Measurements from ENCODE around the gene EPHA1.

EPHA1 gene

DNA sequence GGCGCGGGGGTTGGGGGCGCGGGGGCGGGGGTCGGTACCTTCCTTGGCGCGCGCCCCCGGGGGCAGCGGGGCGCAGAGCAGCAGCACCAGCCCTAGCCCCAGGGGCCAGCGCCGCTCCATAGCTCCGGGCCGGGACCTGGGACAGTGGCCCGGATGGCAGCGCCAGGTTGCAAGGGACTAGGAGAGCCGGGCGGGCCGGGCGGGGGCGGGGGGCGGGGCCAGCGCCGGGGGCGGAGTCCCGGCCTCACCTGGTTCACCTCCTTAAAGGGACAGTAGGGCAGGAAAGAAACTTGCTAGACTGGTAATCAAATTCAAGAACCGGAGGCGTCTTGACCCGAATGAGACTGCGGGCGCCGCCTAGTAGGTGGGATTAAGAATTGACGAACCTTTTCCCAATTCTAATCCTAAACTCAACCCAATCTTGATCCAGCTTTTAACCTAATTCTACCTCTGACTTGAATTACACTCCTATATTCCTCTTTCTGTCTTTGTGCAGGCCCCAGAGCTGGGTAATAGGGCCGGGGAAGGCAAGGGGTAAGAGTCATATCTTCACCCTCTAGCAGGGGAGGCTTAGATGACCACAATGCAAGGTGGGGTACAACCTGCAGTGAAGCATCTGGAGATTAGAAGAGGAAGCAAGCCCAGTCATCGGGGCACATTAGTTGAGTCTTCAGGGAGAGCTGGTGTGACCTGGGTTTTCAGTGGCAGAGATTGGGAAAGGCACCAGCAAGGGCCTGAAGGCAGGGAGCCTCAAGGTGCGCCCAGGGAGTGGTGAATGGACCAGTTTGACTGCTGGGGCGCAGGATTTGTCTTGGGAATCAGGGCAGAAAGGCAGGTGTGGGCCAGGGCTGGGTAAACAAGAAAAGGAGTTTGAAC, at the start of gene EPHA1:
Gene EPHA1 (minus strand): TSS at position 171 of the 876 bp plus-strand sequence. CDS start 51 bp downstream, at position 120.
- H3K4me3 ChIP-seq (ENCODE audit: low read depth, low read length), result peak within 1 kb of the TSS; percentile 83

- no peak overlapping the region for H3K4me3 ChIP-seq (ENCODE audit: low read depth, low read length)
Measured at GRCh38 chr7:143458263-143458662, 49.6 kb upstream of the EPHA1 start.

- H3K4me3 ChIP-seq (ENCODE audit: low read depth, low read length), result no peak overlapping the region
Measured at GRCh38 chr7:143456992-143457793, 48.5 kb upstream of the EPHA1 start.

DNA sequence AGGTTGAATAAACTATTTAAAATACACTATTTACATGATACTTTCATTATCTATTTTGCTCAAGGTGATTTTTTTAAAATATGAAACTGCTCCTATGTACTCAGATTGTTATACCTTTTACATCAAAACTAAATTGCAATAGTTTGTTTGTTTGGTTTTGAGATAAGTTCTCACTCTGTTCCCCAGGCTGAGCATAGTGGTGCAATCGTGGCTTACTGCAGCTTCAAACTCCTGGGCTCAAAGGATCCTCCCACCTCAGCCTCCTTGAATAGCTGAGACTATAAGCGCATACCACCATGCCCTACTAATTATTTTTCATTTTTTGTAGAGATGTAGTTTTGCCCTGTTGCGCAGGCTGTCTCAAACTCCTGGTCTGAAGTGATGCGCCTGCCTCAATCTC, 47.3 kb upstream of the EPHA1 start:
- no peak overlapping the region for H3K4me3 ChIP-seq (ENCODE audit: low read depth, low read length)

GRCh38 chr7:143455491-143455890, 46.8 kb upstream of the EPHA1 start:
- no peak overlapping the region for H3K4me3 ChIP-seq (ENCODE audit: low read depth, low read length)

- H3K4me3 ChIP-seq (ENCODE audit: low read depth, low read length), result no peak overlapping the region
Measured at GRCh38 chr7:143454091-143454680, 45.5 kb upstream of the EPHA1 start.

- no peak overlapping the region for H3K4me3 ChIP-seq (ENCODE audit: low read depth, low read length)
Measured at GRCh38 chr7:143452495-143452894, 43.8 kb upstream of the EPHA1 start.

DNA sequence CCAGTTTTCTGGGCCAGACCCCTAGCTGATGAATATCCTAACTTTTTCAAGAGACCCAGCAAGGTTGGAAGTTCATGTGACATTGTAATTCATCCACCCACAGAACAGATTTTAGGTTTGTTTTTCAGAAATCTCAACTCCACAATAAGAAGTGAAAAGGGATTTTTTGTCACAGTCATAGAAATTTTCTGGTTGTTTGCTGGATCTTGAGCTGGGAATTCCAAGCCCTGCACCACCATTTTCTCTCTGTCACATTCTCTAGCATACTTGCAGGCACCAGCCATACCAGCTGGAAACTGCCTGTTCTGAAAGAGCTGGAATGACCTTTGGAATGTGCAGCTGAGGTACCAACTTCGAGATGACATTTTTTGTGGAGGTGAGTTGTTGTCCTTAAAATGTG, 43.1 kb upstream of the EPHA1 start:
- H3K4me3 ChIP-seq (ENCODE audit: low read depth, low read length), result no peak overlapping the region

GRCh38 chr7:143451122-143451521, 42.5 kb upstream of the EPHA1 start:
- H3K4me3 ChIP-seq (ENCODE audit: low read depth, low read length), result no peak overlapping the region

GRCh38 chr7:143449793-143450192, 41.1 kb upstream of the EPHA1 start:
- no peak overlapping the region for H3K4me3 ChIP-seq (ENCODE audit: low read depth, low read length)

DNA sequence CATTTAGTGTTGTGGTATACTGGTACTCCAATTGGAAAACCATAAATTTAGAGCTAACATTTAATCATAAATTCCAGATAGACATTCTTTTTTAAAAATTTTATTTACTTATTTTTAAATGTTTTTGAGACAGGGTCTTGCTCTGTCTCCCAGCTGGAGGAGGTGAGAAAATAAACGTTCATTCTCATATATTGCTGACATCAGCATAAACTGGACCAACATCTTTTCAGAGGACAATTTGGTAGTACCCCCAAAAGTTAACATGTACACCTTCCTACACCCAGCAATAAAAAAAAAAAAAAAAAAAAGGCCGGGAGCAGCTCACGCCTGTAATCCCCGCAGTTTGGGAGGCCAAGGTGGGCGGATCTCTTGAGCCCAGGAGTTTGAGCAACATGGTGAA, 39.8 kb upstream of the EPHA1 start:
- H3K4me3 ChIP-seq (ENCODE audit: low read depth, low read length), result no peak overlapping the region

GRCh38 chr7:143447466-143447865, 38.8 kb upstream of the EPHA1 start:
- no peak overlapping the region for H3K4me3 ChIP-seq (ENCODE audit: low read depth, low read length)

DNA sequence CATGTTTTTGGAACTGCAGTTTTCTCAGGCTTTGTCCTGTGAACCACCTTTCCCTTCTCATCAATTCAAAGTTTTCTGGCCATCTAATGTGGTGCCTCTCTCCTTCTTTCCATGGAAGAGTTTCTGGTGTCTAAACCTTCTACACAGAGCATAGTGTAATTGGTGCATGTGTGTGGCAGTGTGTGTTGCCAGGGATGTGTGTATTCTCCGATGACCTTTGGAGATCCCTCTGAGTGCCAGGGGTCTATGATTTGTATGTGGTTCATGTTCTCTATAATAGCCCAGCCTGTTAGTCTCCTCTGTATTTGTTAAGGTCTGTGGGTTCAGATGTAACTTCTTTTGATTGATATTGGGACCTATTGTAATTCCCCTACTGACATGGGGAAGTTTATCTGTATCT, 36.1 kb upstream of the EPHA1 start:
- H3K4me3 ChIP-seq (ENCODE audit: low read depth, low read length), result no peak overlapping the region

DNA sequence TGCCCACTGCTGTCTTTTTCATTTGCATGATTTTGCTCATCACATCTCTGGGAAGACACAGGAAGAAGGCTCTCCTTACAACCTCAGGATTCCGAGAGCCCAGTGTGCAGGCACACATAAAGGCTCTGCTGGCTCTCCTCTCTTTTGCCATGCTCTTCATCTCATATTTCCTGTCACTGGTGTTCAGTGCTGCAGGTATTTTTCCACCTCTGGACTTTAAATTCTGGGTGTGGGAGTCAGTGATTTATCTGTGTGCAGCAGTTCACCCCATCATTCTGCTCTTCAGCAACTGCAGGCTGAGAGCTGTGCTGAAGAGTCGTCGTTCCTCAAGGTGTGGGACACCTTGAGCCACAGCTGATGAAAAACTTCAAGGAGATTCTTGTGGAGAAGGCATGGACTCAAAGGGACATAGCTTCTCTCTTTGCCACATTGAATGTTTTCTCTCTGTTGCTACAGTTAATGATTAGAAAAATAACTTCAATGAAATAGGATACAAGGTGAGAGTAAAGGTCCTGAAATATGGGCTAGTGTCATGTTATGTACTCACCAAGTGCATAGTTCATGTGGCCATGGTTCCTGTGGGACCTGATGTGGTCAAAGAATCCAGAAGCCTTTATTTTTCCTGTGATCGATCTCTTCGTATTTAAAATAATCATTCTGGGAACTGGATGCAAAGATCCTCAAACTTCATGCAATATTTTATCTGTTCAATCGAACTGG, 35.6 kb upstream of the EPHA1 start:
- H3K4me3 ChIP-seq (ENCODE audit: low read depth, low read length), result no peak overlapping the region

GRCh38 chr7:143443153-143443552, 34.5 kb upstream of the EPHA1 start, which contains the start of gene TAS2R60:
Gene TAS2R60, plus strand, starts transcription at chr7:143443453. Its CDS starts 0 bp downstream, at chr7:143443453.
- H3K4me3 ChIP-seq (ENCODE audit: low read depth, low read length), result no peak within 1 kb of the TSS

GRCh38 chr7:143439866-143440265, 31.2 kb upstream of the EPHA1 start:
- no peak overlapping the region for H3K4me3 ChIP-seq (ENCODE audit: low read depth, low read length)

- no peak overlapping the region for H3K4me3 ChIP-seq (ENCODE audit: low read depth, low read length)
Measured at GRCh38 chr7:143437578-143437977, 28.9 kb upstream of the EPHA1 start.

GRCh38 chr7:143436325-143436946, 27.8 kb upstream of the EPHA1 start:
- no peak overlapping the region for H3K4me3 ChIP-seq (ENCODE audit: low read depth, low read length)

- H3K4me3 ChIP-seq (ENCODE audit: low read depth, low read length), result no peak overlapping the region
Measured at GRCh38 chr7:143435266-143435665, 26.6 kb upstream of the EPHA1 start.

GRCh38 chr7:143434660-143435059, 26.0 kb upstream of the EPHA1 start:
- no peak overlapping the region for H3K4me3 ChIP-seq (ENCODE audit: low read depth, low read length)

All from iPS-11a (cell line).